Endodermal cell (in vitro differentiated cells): ENCODE results near the gene PRPH2. TPM values are rescaled to one million over a fixed set of nuclear protein-coding genes. Genes with fewer than 3 reads are reported as not detected.
"Not testable (repeated sequence)": the region's sequence is repeated elsewhere in the genome, so short reads cannot be mapped to it uniquely, and the experiment has no call there.

Experiments
- DNase-seq: peaks from one replicate; pipeline ENCODE4 v3.0.0-alpha.2; 2017
- H3K27ac ChIP-seq: 2 replicates; pipeline ENCODE4 v1.5.1; 2013; ENCODE audit warnings: mild to moderate bottlenecking, low read depth, low read length, moderate library complexity
- H3K27me3 ChIP-seq: 2 replicates; pipeline ENCODE4 v1.6.1; 2013; ENCODE audit warnings: mild to moderate bottlenecking, low read length, moderate library complexity; ENCODE audit not compliant: insufficient read depth, control insufficient read depth, poor library complexity, severe bottlenecking
- H3K36me3 ChIP-seq: 2 replicates; pipeline ENCODE4 v1.7.0; 2013; ENCODE audit warnings: mild to moderate bottlenecking, low read length, moderate library complexity; ENCODE audit not compliant: control insufficient read depth, insufficient read depth
- H3K4me1 ChIP-seq: one replicate; pipeline ENCODE4 v1.7.0; 2013; ENCODE audit warnings: low read length; ENCODE audit not compliant: control insufficient read depth, insufficient read depth
- H3K4me3 ChIP-seq: 2 replicates; pipeline ENCODE4 v1.5.1; 2013; ENCODE audit warnings: mild to moderate bottlenecking, low read length, moderate library complexity
- H3K9ac ChIP-seq: 2 replicates; pipeline ENCODE4 v1.6.1; 2013; ENCODE audit warnings: mild to moderate bottlenecking, low read length, moderate library complexity; ENCODE audit not compliant: poor library complexity, severe bottlenecking; ENCODE audit errors: extremely low read depth
- H3K9me3 ChIP-seq: 2 replicates; pipeline ENCODE4 v1.6.1; 2013; ENCODE audit warnings: mild to moderate bottlenecking, low read length, moderate library complexity; ENCODE audit not compliant: control insufficient read depth
- H3K27ac Mint-ChIP-seq: 2 replicates; pipeline ENCODE4 v1.8.0; 2020; ENCODE audit warnings: mixed read lengths
- H3K27me3 Mint-ChIP-seq: 2 replicates; pipeline ENCODE4 v1.8.0; 2021; ENCODE audit warnings: mild to moderate bottlenecking, mixed read lengths; ENCODE audit not compliant: insufficient read depth
- H3K36me3 Mint-ChIP-seq: 2 replicates; pipeline ENCODE4 v1.8.0; 2020; ENCODE audit warnings: low read depth, mixed read lengths
- H3K4me1 Mint-ChIP-seq: 2 replicates; pipeline ENCODE4 v1.8.0; 2020; ENCODE audit warnings: mixed read lengths
- H3K4me3 Mint-ChIP-seq: 2 replicates; pipeline ENCODE4 v1.8.0; 2020; ENCODE audit warnings: mild to moderate bottlenecking, moderate library complexity, mixed read lengths
- H3K9me3 Mint-ChIP-seq: 2 replicates; pipeline ENCODE4 v1.8.0; 2020; ENCODE audit warnings: mild to moderate bottlenecking, mixed read lengths
- WGBS, 2 experiments: methylation state at CpG; one replicate each; pipeline versions ENCODE4 v1.1.5 to v1.1.7; 2013; ENCODE audit warnings: missing lambda C conversion rate in 2 of 2, mixed read lengths in 1 of 2; ENCODE audit not compliant: insufficient coverage in 1 of 2, insufficient read length in 1 of 2; 5-methylcytosine and 5-hydroxymethylcytosine counted together
- total RNA-seq, 2 donors: library from RNA; stranded (reverse); fragmentation: NEBNext Ultra II Directional in 1 of 2; extraction: Animal tissue kit (Norgen Biotek cat#: 25700) in 1 of 2; gene quantifications; 2 replicates in 1 of 2; 3 replicates in 1 of 2; pipeline ENCODE4 v1.2.1, GENCODE V29; 2021
- TF ChIP-seq, protein P1 (sequence below): fragments of 200-600 bp; sonication (generic); conservative IDR thresholded peaks from 2 replicates; pipeline ENCODE4 v1.5.0; 2021; ENCODE audit warnings: antibody characterized with exemption, mild to moderate bottlenecking

The PRPH2 gene
- total RNA-seq, 2 donors from 2014 or later: 0.35 to 0.40 TPM

DNA sequence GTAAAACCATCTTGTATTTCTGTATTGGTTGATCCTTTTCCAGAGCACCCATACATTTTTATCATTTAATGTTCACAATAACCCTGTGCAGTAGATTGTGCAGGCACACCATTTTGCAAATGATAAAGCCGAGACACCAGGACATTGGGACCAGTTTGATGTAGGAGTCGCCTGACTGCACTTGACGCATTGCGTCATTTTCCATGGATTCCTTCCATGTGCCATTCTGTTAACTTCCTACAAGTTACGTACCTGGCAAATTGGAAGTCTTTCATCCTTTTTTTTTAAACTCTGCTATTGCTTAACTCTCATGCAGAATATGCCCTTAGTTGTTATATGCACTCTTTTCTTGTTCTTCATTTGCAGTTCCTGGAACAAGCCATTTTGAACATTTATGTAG, 43.0 kb downstream of the PRPH2 start:
- H3K9me3 ChIP-seq: no peaks in the 10 kb centered on the region
- no peak overlapping the region for H3K27ac ChIP-seq
- Mint-ChIP-seq H3K27ac (no peak overlapping the region), H3K27me3 (no peaks in the 10 kb centered on the region), H3K36me3 (peaks cover 79% of the 10 kb centered on the region), H3K4me3 (no peak overlapping the region), H3K4me1 (no peaks in the 10 kb centered on the region), H3K9me3 (no peaks in the 10 kb centered on the region)
- no peak for DNase-seq
- peaks cover 82% of the 10 kb centered on the region for H3K36me3 ChIP-seq
- H3K4me3 ChIP-seq: no peak overlapping the region
- WGBS, 2 experiments: 97% methylated on average over 5 of the region's 5 CpGs
- TF ChIP-seq, protein P1, sequence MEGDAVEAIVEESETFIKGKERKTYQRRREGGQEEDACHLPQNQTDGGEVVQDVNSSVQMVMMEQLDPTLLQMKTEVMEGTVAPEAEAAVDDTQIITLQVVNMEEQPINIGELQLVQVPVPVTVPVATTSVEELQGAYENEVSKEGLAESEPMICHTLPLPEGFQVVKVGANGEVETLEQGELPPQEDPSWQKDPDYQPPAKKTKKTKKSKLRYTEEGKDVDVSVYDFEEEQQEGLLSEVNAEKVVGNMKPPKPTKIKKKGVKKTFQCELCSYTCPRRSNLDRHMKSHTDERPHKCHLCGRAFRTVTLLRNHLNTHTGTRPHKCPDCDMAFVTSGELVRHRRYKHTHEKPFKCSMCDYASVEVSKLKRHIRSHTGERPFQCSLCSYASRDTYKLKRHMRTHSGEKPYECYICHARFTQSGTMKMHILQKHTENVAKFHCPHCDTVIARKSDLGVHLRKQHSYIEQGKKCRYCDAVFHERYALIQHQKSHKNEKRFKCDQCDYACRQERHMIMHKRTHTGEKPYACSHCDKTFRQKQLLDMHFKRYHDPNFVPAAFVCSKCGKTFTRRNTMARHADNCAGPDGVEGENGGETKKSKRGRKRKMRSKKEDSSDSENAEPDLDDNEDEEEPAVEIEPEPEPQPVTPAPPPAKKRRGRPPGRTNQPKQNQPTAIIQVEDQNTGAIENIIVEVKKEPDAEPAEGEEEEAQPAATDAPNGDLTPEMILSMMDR: no peak
- no peaks in the 10 kb centered on the region for H3K27me3 ChIP-seq
- H3K9ac ChIP-seq: no peak overlapping the region
- H3K4me1 ChIP-seq: no peaks in the 10 kb centered on the region

DNA sequence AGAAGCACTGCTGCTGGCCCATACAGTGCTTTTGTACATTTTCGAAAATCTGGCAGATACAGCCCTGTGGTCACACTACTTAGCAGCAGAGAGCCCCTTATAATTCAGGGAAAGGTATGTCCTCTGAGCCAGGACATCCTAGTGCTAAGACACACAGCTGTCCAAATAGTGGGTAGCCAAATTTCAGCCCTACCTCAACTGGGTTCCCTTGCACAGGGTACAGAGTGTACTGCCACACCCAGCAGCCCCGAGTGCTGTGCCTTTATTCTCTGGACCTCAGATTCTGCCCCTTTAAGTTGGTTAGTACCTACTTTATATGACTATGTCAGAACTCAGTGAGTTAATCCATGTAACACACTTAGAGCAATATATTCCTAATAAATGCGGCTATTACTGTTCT, 47.6 kb downstream of the PRPH2 start:
- no peaks in the 10 kb centered on the region for H3K4me1 ChIP-seq
- 93% methylated on average over 3 of the region's 3 CpGs; no CpG with 5 or more reads in 1 of the 2 experiments for WGBS, 2 experiments
- no peaks in the 10 kb centered on the region for H3K27me3 ChIP-seq
- no peak for DNase-seq
- Mint-ChIP-seq H3K27ac (no peak overlapping the region), H3K27me3 (no peaks in the 10 kb centered on the region), H3K9me3 (no peaks in the 10 kb centered on the region), H3K36me3 (peaks cover 76% of the 10 kb centered on the region), H3K4me1 (no peaks in the 10 kb centered on the region), H3K4me3 (no peak overlapping the region)
- H3K9me3 ChIP-seq: no peaks in the 10 kb centered on the region
- H3K27ac ChIP-seq: no peak overlapping the region
- H3K4me3 ChIP-seq: no peak overlapping the region
- TF ChIP-seq, protein P1: no peak
- H3K9ac ChIP-seq: no peak overlapping the region
- peaks cover 75% of the 10 kb centered on the region for H3K36me3 ChIP-seq

DNA sequence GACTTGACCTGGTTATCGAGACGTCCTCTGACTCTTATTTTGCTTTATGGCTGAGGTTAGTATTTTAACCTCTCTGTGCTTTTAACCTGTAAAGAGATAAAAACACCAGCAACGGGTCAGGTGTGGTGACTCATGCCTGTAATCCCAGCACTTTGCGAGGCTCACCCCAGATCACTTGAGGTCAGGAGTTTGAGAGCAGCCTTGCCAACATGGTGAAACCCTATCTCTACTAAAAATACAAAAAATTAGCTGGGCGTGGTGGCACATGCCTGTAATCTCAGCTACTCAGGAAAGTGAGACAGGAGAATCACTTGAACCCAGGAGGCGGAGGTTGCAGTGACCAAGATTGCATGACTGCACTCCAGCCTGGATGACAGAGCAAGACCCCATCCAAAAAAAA, 48.0 kb downstream of the PRPH2 start:
- not testable (repeated sequence) for H3K4me3 ChIP-seq, H3K27me3 ChIP-seq, H3K4me1 Mint-ChIP-seq, H3K9me3 Mint-ChIP-seq, DNase-seq, H3K4me3 Mint-ChIP-seq, H3K4me1 ChIP-seq, H3K9ac ChIP-seq, H3K27me3 Mint-ChIP-seq, H3K27ac ChIP-seq, H3K9me3 ChIP-seq, H3K27ac Mint-ChIP-seq
- 90 to 95% methylated on average over 6 of the region's 6 CpGs for WGBS, 2 experiments
- H3K36me3 ChIP-seq: peaks cover 74% of the 10 kb centered on the region
- H3K36me3 Mint-ChIP-seq: peaks cover 76% of the 10 kb centered on the region

DNA sequence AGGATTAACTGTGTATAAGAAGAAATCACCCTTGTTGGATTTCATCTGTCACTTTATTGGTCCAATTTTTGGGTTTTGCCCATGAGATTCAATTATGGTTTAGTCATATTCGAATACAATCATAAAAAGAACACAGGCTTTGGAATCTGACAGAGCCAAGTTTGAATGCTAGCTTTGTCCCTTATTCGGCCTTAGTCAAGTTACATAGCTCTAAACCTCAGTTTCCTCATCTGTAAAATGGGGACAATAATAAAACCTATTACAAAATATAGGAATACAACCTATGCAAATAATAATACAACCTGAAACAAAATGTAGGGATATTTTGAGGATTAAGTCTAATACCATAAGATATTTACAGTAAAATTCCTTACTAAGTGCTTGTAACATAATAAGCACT, 57.7 kb downstream of the PRPH2 start:
- Histone ChIP-seq H3K27me3 (no peaks in the 10 kb centered on the region), H3K36me3 (peaks cover 64% of the 10 kb centered on the region), H3K4me3 (no peak overlapping the region), H3K9me3 (no peaks in the 10 kb centered on the region), H3K4me1 (no peaks in the 10 kb centered on the region), H3K9ac (no peak overlapping the region), H3K27ac (no peak overlapping the region)
- H3K4me1 Mint-ChIP-seq: no peaks in the 10 kb centered on the region
- 94 to 100% methylated on average over 1 to 2 of the region's 2 CpGs for WGBS, 2 experiments
- H3K4me3 Mint-ChIP-seq: no peak overlapping the region
- no peak overlapping the region for H3K27ac Mint-ChIP-seq
- no peak for DNase-seq
- peaks cover 60% of the 10 kb centered on the region for H3K36me3 Mint-ChIP-seq
- no peaks in the 10 kb centered on the region for H3K9me3 Mint-ChIP-seq
- TF ChIP-seq, protein P1: no peak
- no peaks in the 10 kb centered on the region for H3K27me3 Mint-ChIP-seq
